K562 (cell line): ENCODE results near the gene KATNAL1. TPM values are rescaled to one million over a fixed set of nuclear protein-coding genes. Genes with fewer than 3 reads are reported as not detected.

Experiments
- ATAC-seq: fragments of 200-7000 bp; cut with Tn5 transposase; 3 replicates; pipeline ENCODE4 v1.9.1; 2020; ENCODE audit warnings: moderate library complexity
- BruUV-seq: library from RNA; stranded (reverse); fragments of 400-500 nt; replicated peaks from 2 replicates; lab custom pipeline; 2021; lab: Mats Ljungman, UMichigan
- CTCF ChIA-PET: fragments of 300-600 bp; formaldehyde crosslinking; extraction: SDS; loops from one replicate; lab custom pipeline; 2021; ENCODE audit warnings: low intra/inter-chr PET ratio; lab: Yijun Ruan, JAX
- POLR2A ChIA-PET: fragments of 300-600, 350-650 bp; sonication (Branson Sonifier 250); formaldehyde crosslinking; extraction: SDS; loops from one replicate; lab custom pipeline; 2021; ENCODE audit warnings: antibody characterized with exemption, inconsistent platforms; lab: Yijun Ruan, JAX
- DNase-seq, 4 experiments: peaks; one replicate each; pipeline versions ENCODE4 v3.0.0 to v3.0.0-alpha.2; 2011 to 2018; ENCODE audit warnings: low spot score in 3 of 4, mixed read lengths in 3 of 4; ENCODE audit errors: extremely low read depth in 1 of 4
- FAIRE-seq: peaks from 2 replicates; lab custom pipeline; 2011; peaks lifted over from hg19 to GRCh38; lab: Jason Lieb, UNC
- H2AFZ ChIP-seq: 2 replicates; pipeline ENCODE4 v1.6.0; 2011; ENCODE audit warnings: low read depth, low read length, control low read depth, inconsistent platforms
- H3K27ac ChIP-seq: fragments of 200-600 bp; 3 replicates; pipeline ENCODE4 v1.8.0; 2011; ENCODE audit warnings: low read depth, mild to moderate bottlenecking, control low read depth, inconsistent platforms, low read length, moderate library complexity, mixed read lengths; ENCODE audit errors: extremely low read depth
- H3K27me3 ChIP-seq, 2 experiments: fragments of 300-600 bp in 1 of 2; 2 replicates in 1 of 2; 3 replicates in 1 of 2; pipeline versions ENCODE4 v1.6.0 to v1.8.0; 2011; ENCODE audit warnings: inconsistent platforms in 2 of 2, low read length in 2 of 2, mild to moderate bottlenecking in 1 of 2, mixed read lengths in 1 of 2, moderate library complexity in 1 of 2; ENCODE audit not compliant: control insufficient read depth in 2 of 2, insufficient read depth in 2 of 2
- H3K36me3 ChIP-seq: fragments of 300-600 bp; 3 replicates; pipeline ENCODE4 v1.8.0; 2011; ENCODE audit warnings: mild to moderate bottlenecking, low read length, inconsistent platforms; ENCODE audit not compliant: control insufficient read depth, insufficient read depth
- H3K4me1 ChIP-seq, 2 experiments: fragments of 200-600 bp in 1 of 2; replicated peaks in 1 of 2; 2 replicates in 1 of 2; 3 replicates in 1 of 2; pipeline versions ENCODE4 v1.5.1 to v1.8.0; 2011; ENCODE audit warnings: inconsistent platforms in 2 of 2, low read length in 2 of 2, mild to moderate bottlenecking in 1 of 2, mixed read lengths in 1 of 2, moderate library complexity in 1 of 2; ENCODE audit not compliant: control insufficient read depth in 2 of 2, insufficient read depth in 2 of 2
- H3K4me2 ChIP-seq: 2 replicates; pipeline ENCODE4 v1.6.1; 2011; ENCODE audit warnings: low read length, control low read depth, inconsistent platforms, mixed read lengths; ENCODE audit not compliant: insufficient read depth
- H3K4me3 ChIP-seq: fragments of 200-600 bp; sonication (generic), shearing (Covaris generic); 2 replicates; pipeline ENCODE4 v1.5.1; 2016; ENCODE audit warnings: control low read depth, inconsistent platforms
- H3K79me2 ChIP-seq: fragments of 200-600 bp; 3 replicates; pipeline ENCODE4 v1.8.0; 2011; ENCODE audit warnings: low read length, inconsistent platforms; ENCODE audit not compliant: control insufficient read depth, insufficient read depth
- H3K9ac ChIP-seq, 2 experiments: 2 replicates each; pipeline versions ENCODE4 v1.6.0 to v1.6.1; 2011; ENCODE audit warnings: low read depth in 2 of 2, low read length in 2 of 2, control low read depth in 1 of 2, inconsistent platforms in 1 of 2, mild to moderate bottlenecking in 1 of 2, mixed read lengths in 1 of 2; ENCODE audit not compliant: insufficient read depth in 1 of 2
- H3K9me1 ChIP-seq: one replicate; pipeline ENCODE4 v1.6.0; 2011; ENCODE audit warnings: inconsistent platforms, mild to moderate bottlenecking, low read length, moderate library complexity; ENCODE audit not compliant: control insufficient read depth, insufficient read depth
- H3K9me3 ChIP-seq: replicated peaks from 2 replicates; pipeline ENCODE4 v1.5.1; 2011; ENCODE audit warnings: low read depth, low read length, inconsistent platforms; ENCODE audit not compliant: control insufficient read depth, insufficient read depth
- H4K20me1 ChIP-seq: replicated peaks from 2 replicates; pipeline ENCODE4 v1.6.1; 2011; ENCODE audit warnings: low read length, inconsistent platforms, mixed read lengths; ENCODE audit not compliant: control insufficient read depth, insufficient read depth
- MTA3 ChIP-seq: fragments of 450-650 bp; formaldehyde crosslinking; IDR thresholded peaks from 2 replicates; pipeline ENCODE4 v1.6.1; 2017; ENCODE audit warnings: mild to moderate bottlenecking, borderline replicate concordance
- SFPQ ChIP-seq: fragments of 200-400 bp; formaldehyde crosslinking; IDR thresholded peaks from 2 replicates; pipeline ENCODE4 v1.6.1; 2017; ENCODE audit warnings: mild to moderate bottlenecking, low read depth, low read length, moderate library complexity
- WGBS: fragments of 100-300 bp; shearing (Covaris generic); methylation state at CpG from one replicate; pipeline ENCODE4 v1.1.6; 2016; ENCODE audit warnings: low coverage, mixed read lengths; ENCODE audit not compliant: insufficient coverage; ENCODE audit errors: missing lambda C conversion rate; 5-methylcytosine and 5-hydroxymethylcytosine counted together
- in situ Hi-C: fragments of 300-500 bp; cut with MboI; formaldehyde crosslinking; loops from 4 replicates; pipeline ENCODE4 v1.15.0; 2018; ENCODE audit warnings: inconsistent platforms, mixed read lengths
- intact Hi-C: fragments of 100-400 bp; cut with micrococcal nuclease; formaldehyde crosslinking; loops from 2 replicates; pipeline ENCODE4 v1.14.2; 2022
- polyA plus RNA-seq, 8 experiments: library from polyadenylated mRNA; depleted of rRNA in 4 of 8; stranded (reverse) in 5 of 8; unstranded in 3 of 8; fragments of >200 nt; fragmentation: Nextera tagmentation in 2 of 8; fragmentation: Illumina TruSeq in 1 of 8; extraction: Ambion mirVana in 2 of 8; extraction: Trizol in 1 of 8; gene quantifications; 2 replicates each; pipeline versions ENCODE4 v1.2.1 to v1.2.3, GENCODE V29; 2011 to 2014; ENCODE audit warnings: inconsistent platforms in 1 of 8, missing spikeins in 1 of 8
- total RNA-seq, 7 experiments: library from RNA; depleted of rRNA in 6 of 7; stranded (reverse); fragments of >200 nt in 6 of 7; fragmentation: Illumina TruSeq in 2 of 7; extraction: Trizol in 2 of 7; gene quantifications; 2 replicates each; pipeline versions ENCODE4 v1.2.1 to v1.2.3, GENCODE V29; 2011 to 2021; ENCODE audit warnings: low replicate concordance in 1 of 7

The KATNAL1 gene
- total and polyA plus RNA-seq, 9 of the 15 experiments (the other 6 are each of a cell fraction or from before 2014, with no cell fraction given): 2.5 to 8.2 (median 5.5) TPM

GRCh38 chr13:30346789-30347167 is 39.4 kb upstream of the KATNAL1 start:
- no peaks in the 10 kb centered on the region for H3K79me2 ChIP-seq
- H4K20me1 ChIP-seq: no peaks in the 10 kb centered on the region
- H3K4me2 ChIP-seq: no peak overlapping the region
- no peaks in the 10 kb centered on the region for H3K9me1 ChIP-seq
- ChIA-PET CTCF (no interaction called here), POLR2A (interaction anchor here (1.0 to 1.2 kb wide), 2 partner anchors 27 to 37 kb away, joined by 3 to 5 read pairs; no protein-coding TSS in a partner anchor)
- DNase-seq (no peak), ATAC-seq (no peak), FAIRE-seq (no peak)
- H2AFZ ChIP-seq: no peak overlapping the region
- H3K27me3 ChIP-seq: no peaks in the 10 kb centered on the region
- no peaks in the 10 kb centered on the region for H3K9me3 ChIP-seq
- TF ChIP-seq MTA3 (no peak), SFPQ (no peak)
- H3K9ac ChIP-seq: no peak overlapping the region
- intact Hi-C loops: loop anchor here (10.0 kb wide), 1 partner anchor 228 kb away; no protein-coding TSS in a partner anchor
- no peak overlapping the region for H3K27ac ChIP-seq
- 44% methylated on average over 4 of the region's 4 CpGs for WGBS
- no peaks in the 10 kb centered on the region for H3K36me3 ChIP-seq
- no peak overlapping the region for H3K4me3 ChIP-seq
- no TSS peak for BruUV-seq
- H3K4me1 ChIP-seq: no peaks in the 10 kb centered on the region; a peak in 3 of 5 replicates
- in situ Hi-C loops: loop anchor here (25.0 kb wide), 1 partner anchor 209 kb away; no protein-coding TSS in a partner anchor
